ENCODE data around the gene LRRC4B. TPM values are rescaled to one million over a fixed set of nuclear protein-coding genes. Genes with fewer than 3 reads are reported as not detected.

The LRRC4B gene
- total RNA-seq, 2 donors from 2014 or later = 2.3 to 7.0 TPM

DNA sequence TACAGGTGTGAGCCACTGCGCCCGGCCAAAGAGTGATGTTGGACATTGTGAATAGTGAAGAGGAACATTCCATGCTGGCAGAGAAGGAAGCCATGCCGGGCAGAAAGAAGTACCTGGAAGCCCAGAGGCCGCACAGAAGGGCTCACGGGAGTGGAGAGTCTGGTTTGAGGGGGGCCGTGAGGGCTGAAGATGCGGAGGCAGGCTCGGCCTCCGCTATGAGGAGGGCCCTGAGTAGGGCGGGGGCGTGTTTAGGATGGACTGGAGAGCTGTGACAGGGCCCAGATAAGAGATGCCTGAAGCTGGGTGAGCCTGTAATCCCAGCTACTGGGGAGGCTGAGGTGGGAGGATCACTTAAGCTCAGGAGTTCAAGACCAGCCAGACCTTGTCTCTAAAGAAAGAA lies 58.9 kb downstream of the LRRC4B start:
- H3K4me1 ChIP-seq (ENCODE audit: control insufficient read depth, insufficient read depth, low read length) = no peaks in the 10 kb centered on the region
- TF ChIP-seq CTCF (conservative IDR thresholded peaks at IDR 0.05) = no peak
- 87% methylated on average over 11 of the region's 11 CpGs for WGBS, 2 experiments (ENCODE audit: insufficient coverage in 1 of 2, insufficient read length in 1 of 2)
- Mint-ChIP-seq H3K4me3 (no peak overlapping the region), H3K36me3 (ENCODE audit: low read depth) (no peaks in the 10 kb centered on the region), H3K9me3 (no peaks in the 10 kb centered on the region), H3K27ac (no peak overlapping the region), H3K27me3 (ENCODE audit: insufficient read depth) (peaks cover 28% of the 10 kb centered on the region), H3K4me1 (peaks cover 1% of the 10 kb centered on the region)
- H3K9me3 ChIP-seq (ENCODE audit: control insufficient read depth, low read length) = no peaks in the 10 kb centered on the region
- no peaks in the 10 kb centered on the region for H3K36me3 ChIP-seq (ENCODE audit: control insufficient read depth, insufficient read depth, low read length)
- no peak overlapping the region for H3K9ac ChIP-seq (ENCODE audit: extremely low read depth, low read length, poor library complexity, severe bottlenecking)
- no peak overlapping the region for H3K27ac ChIP-seq (ENCODE audit: low read depth, low read length)
- no peak overlapping the region for H3K4me3 ChIP-seq (ENCODE audit: low read length)
- DNase-seq = no peak
- no peaks in the 10 kb centered on the region for H3K27me3 ChIP-seq (ENCODE audit: control insufficient read depth, insufficient read depth, low read length, poor library complexity, severe bottlenecking)

DNA sequence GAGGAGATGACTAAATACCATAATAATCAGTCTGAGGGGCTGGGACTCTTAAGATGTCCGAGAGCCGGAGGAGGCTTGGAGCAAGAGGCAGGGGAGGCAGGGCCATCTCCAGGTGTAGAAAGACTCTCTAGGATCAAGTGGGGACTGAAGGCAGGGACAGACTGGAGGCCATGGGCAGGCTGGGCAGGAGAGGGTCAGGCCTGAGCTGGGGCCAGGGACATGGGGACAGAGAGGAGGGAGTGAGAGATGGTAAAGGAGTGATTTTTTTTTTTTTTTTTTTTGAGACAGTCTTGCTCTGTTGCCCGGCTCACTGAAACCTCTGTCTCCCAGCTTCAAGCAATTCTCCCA lies 59.4 kb downstream of the LRRC4B start:
- Mint-ChIP-seq H3K4me3 (no peak overlapping the region), H3K4me1 (peaks cover 1% of the 10 kb centered on the region), H3K36me3 (ENCODE audit: low read depth) (no peaks in the 10 kb centered on the region), H3K27me3 (ENCODE audit: insufficient read depth) (peaks cover 22% of the 10 kb centered on the region), H3K27ac (no peak overlapping the region), H3K9me3 (no peaks in the 10 kb centered on the region)
- TF ChIP-seq CTCF (conservative IDR thresholded peaks at IDR 0.05) = no peak
- no peak overlapping the region for H3K4me3 ChIP-seq (ENCODE audit: low read length)
- H3K36me3 ChIP-seq (ENCODE audit: control insufficient read depth, insufficient read depth, low read length) = no peaks in the 10 kb centered on the region
- DNase-seq = no peak
- peak overlapping the region; percentile 38 for H3K27ac ChIP-seq (ENCODE audit: low read depth, low read length)
- H3K27me3 ChIP-seq (ENCODE audit: control insufficient read depth, insufficient read depth, low read length, poor library complexity, severe bottlenecking) = no peaks in the 10 kb centered on the region
- H3K9me3 ChIP-seq (ENCODE audit: control insufficient read depth, low read length) = no peaks in the 10 kb centered on the region
- no peaks in the 10 kb centered on the region for H3K4me1 ChIP-seq (ENCODE audit: control insufficient read depth, insufficient read depth, low read length)
- WGBS, 2 experiments (ENCODE audit: insufficient coverage in 1 of 2, insufficient read length in 1 of 2) = 84 to 89% methylated on average over 2 to 3 of the region's 3 CpGs
- no peak overlapping the region for H3K9ac ChIP-seq (ENCODE audit: extremely low read depth, low read length, poor library complexity, severe bottlenecking)

DNA sequence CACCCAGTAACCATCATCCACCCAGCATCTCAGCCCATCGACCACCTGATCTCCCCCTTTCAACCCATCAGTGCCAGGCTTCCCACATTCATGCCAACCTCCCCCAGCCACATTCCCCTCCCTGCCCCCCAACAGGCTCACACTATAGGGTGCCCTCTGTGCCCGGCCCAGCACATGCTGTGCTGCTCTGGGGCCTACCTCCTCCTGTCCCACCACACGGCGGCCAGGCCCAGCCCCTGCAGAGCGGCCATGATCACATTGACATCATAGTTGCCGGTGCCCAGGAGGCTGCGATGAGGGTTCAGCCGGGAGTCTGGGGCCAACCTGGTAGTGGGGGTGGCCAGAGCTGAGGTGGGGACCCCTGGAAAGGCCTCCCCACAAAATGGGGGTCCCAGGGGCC lies 60.9 kb downstream of the LRRC4B start:
- TF ChIP-seq CTCF (conservative IDR thresholded peaks at IDR 0.05) = no peak
- Mint-ChIP-seq H3K36me3 (ENCODE audit: low read depth) (no peaks in the 10 kb centered on the region), H3K4me1 (peaks cover 1% of the 10 kb centered on the region), H3K27me3 (ENCODE audit: insufficient read depth) (peaks cover 14% of the 10 kb centered on the region), H3K9me3 (no peaks in the 10 kb centered on the region), H3K27ac (no peak overlapping the region), H3K4me3 (no peak overlapping the region)
- no peak for DNase-seq
- Histone ChIP-seq H3K36me3 (ENCODE audit: control insufficient read depth, insufficient read depth, low read length) (no peaks in the 10 kb centered on the region), H3K4me1 (ENCODE audit: control insufficient read depth, insufficient read depth, low read length) (no peaks in the 10 kb centered on the region), H3K9me3 (ENCODE audit: control insufficient read depth, low read length) (no peaks in the 10 kb centered on the region), H3K9ac (ENCODE audit: extremely low read depth, low read length, poor library complexity, severe bottlenecking) (no peak overlapping the region), H3K4me3 (ENCODE audit: low read length) (no peak overlapping the region), H3K27ac (ENCODE audit: low read depth, low read length) (no peak overlapping the region), H3K27me3 (ENCODE audit: control insufficient read depth, insufficient read depth, low read length, poor library complexity, severe bottlenecking) (no peaks in the 10 kb centered on the region)
- 83 to 92% methylated on average over 5 to 8 of the region's 8 CpGs for WGBS, 2 experiments (ENCODE audit: insufficient coverage in 1 of 2, insufficient read length in 1 of 2)

Data from endodermal cell (in vitro differentiated cells).